Measurements from ENCODE around the gene RAB33B. TPM values are rescaled to one million over a fixed set of nuclear protein-coding genes. Genes with fewer than 3 reads are reported as not detected.
"Not testable (repeated sequence)": the region's sequence is repeated elsewhere in the genome, so short reads cannot be mapped to it uniquely, and the experiment has no call there.

The RAB33B gene
- total and polyA plus RNA-seq, 2 of the 8 experiments (the other 6 are each of a cell fraction or from before 2014, with no cell fraction given) = 4.2 to 8.7 TPM

DNA sequence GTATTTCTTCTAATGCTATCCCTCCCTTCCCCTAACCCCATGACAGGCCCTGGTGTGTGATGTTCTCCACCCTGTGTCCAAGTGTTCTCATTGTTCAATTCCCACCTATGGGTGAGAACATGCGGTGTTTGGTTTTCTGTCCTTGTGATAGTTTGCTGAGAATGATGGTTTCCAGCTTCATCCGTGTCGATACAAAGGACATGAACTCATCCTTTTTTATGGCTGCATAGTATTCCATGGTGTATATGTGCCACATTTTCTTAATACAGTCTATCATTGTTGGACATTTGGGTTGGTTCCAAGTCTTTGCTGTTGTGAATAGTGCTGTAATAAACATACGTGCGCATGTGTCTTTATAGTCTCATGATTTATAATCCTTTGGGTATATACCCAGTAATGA is 10.6 kb downstream of the RAB33B start:
- not testable (repeated sequence) for H3K27ac ChIP-seq (ENCODE audit: low read depth, low read length); H4K91ac ChIP-seq (replicated peaks; ENCODE audit: insufficient read length, low read length); H4K8ac ChIP-seq (ENCODE audit: extremely low read depth, insufficient read depth, low read length); H3K56ac ChIP-seq (replicated peaks; ENCODE audit: insufficient read length, low read depth, low read length); H4K5ac ChIP-seq (ENCODE audit: insufficient read length, low read depth, low read length); H2BK12ac ChIP-seq (ENCODE audit: low read depth, low read length); H3K4me2 ChIP-seq (ENCODE audit: insufficient read depth in 1 of 2, low read depth in 2 of 2, low read length in 2 of 2); H3K9me3 ChIP-seq (ENCODE audit: insufficient read depth in 2 of 2, low read depth in 1 of 2, low read length in 1 of 2); H2BK20ac ChIP-seq (ENCODE audit: low read length); H2AK5ac ChIP-seq (ENCODE audit: low read depth, low read length); H3K23ac ChIP-seq (ENCODE audit: insufficient read length); H2BK120ac ChIP-seq (replicated peaks; ENCODE audit: low read depth, low read length); H3K23me2 ChIP-seq (ENCODE audit: low read depth, low read length); H2BK15ac ChIP-seq (ENCODE audit: low read length); H3K9ac ChIP-seq (replicated peaks in 1 of 4; ENCODE audit: extremely low read depth in 1 of 4, low read depth in 3 of 4, low read length in 3 of 4); H4K20me1 ChIP-seq (replicated peaks in 1 of 2; ENCODE audit: control insufficient read depth in 1 of 2, insufficient read depth in 2 of 2, low read length in 2 of 2); H3K4ac ChIP-seq (replicated peaks; ENCODE audit: insufficient read length, low read depth, low read length); H2AFZ ChIP-seq (ENCODE audit: low read length); H3K14ac ChIP-seq (ENCODE audit: insufficient read length); H3K79me1 ChIP-seq (ENCODE audit: low read depth, low read length); H3K4me1 ChIP-seq (replicated peaks in 1 of 4; ENCODE audit: control insufficient read depth in 3 of 4, insufficient read depth in 4 of 4, low read length in 3 of 4); H3K36me3 ChIP-seq (ENCODE audit: control insufficient read depth in 2 of 4, insufficient read depth in 4 of 4, low read length in 3 of 4); H3K18ac ChIP-seq (ENCODE audit: extremely low read depth, low read length); H2BK5ac ChIP-seq (ENCODE audit: low read depth, low read length); H3K27me3 ChIP-seq (replicated peaks in 1 of 4; ENCODE audit: control insufficient read depth in 3 of 4, extremely low read depth in 1 of 4, insufficient read depth in 3 of 4, low read length in 3 of 4); FAIRE-seq; H3K4me3 ChIP-seq (ENCODE audit: extremely low read depth in 1 of 4, insufficient read depth in 2 of 4, low read depth in 3 of 4, low read length in 4 of 4)
- DNase-seq (ENCODE audit: low read depth in 1 of 2, low spot score in 2 of 2) = peak in 1 of 2 experiments; percentile 17
- ChIA-PET POLR2A (ENCODE audit: partially characterized antibody) (interaction anchor here (1.1 kb wide), 1 partner anchor 223 kb away, joined by 3 read pairs; no protein-coding TSS in a partner anchor), CTCF (ENCODE audit: partially characterized antibody) (interaction anchor here (1.1 to 1.5 kb wide), 3 partner anchors 37 to 47 kb away, joined by 3 to 5 read pairs (median 4); no protein-coding TSS in a partner anchor)
- WGBS, 2 experiments (ENCODE audit: extremely low coverage in 1 of 2, insufficient coverage in 1 of 2, insufficient read length in 1 of 2, insufficient replicate concordance in 2 of 2, low coverage in 1 of 2, low lambda C conversion rate in 2 of 2, missing lambda C conversion rate in 1 of 2) = 96% methylated on average over 5 of the region's 5 CpGs; no CpG with 5 or more reads in 1 of the 2 experiments
- H3K79me2 ChIP-seq (ENCODE audit: control insufficient read depth in 1 of 2, insufficient read depth in 2 of 2, low read length in 2 of 2) = peaks cover 0 to 66% of the 10 kb centered on the region in 2 experiments; a peak in 3 of 4 replicates
